Activated CD4-positive, alpha-beta T cell treated with anti-CD3 and anti-CD28 coated beads for 36 hours (primary cell): ENCODE measurements around the gene LYAR. TPM values are rescaled to one million over a fixed set of nuclear protein-coding genes. Genes with fewer than 3 reads are reported as not detected.
"Not testable (repeated sequence)": the region's sequence is repeated elsewhere in the genome, so short reads cannot be mapped to it uniquely, and the experiment has no call there.

Experiments used
- ATAC-seq: fragments of 200-7000 bp; cut with Tn5 transposase; one replicate; pipeline ENCODE4 v1.10.0; 2021; ENCODE audit warnings: mild to moderate bottlenecking, moderate library complexity
- CTCF ChIA-PET: fragments of 350-600 bp; sonication (Branson Sonifier 250); formaldehyde crosslinking; loops from one replicate; lab custom pipeline; 2021; ENCODE audit warnings: antibody characterized with exemption; lab: Charles Lee
- POLR2A ChIA-PET: fragments of 350-600 bp; sonication (Branson Sonifier 250); formaldehyde crosslinking; loops from one replicate; lab custom pipeline; 2021; ENCODE audit warnings: antibody characterized with exemption, inconsistent platforms; lab: Charles Lee
- DNase-seq: peaks from one replicate; pipeline ENCODE4 v3.0.0-alpha.2; 2020
- H3K27ac Mint-ChIP-seq: one replicate; pipeline ENCODE4 v1.8.0; 2021; ENCODE audit warnings: mixed read lengths
- H3K27me3 Mint-ChIP-seq: one replicate; pipeline ENCODE4 v1.8.0; 2021; ENCODE audit warnings: mixed read lengths
- H3K36me3 Mint-ChIP-seq: one replicate; pipeline ENCODE4 v1.8.0; 2021; ENCODE audit warnings: low read depth, mixed read lengths
- H3K4me1 Mint-ChIP-seq: one replicate; pipeline ENCODE4 v1.8.0; 2021; ENCODE audit warnings: mixed read lengths
- H3K4me3 Mint-ChIP-seq: one replicate; pipeline ENCODE4 v1.8.0; 2021; ENCODE audit warnings: mild to moderate bottlenecking, moderate library complexity, mixed read lengths
- H3K9me3 Mint-ChIP-seq: one replicate; pipeline ENCODE4 v1.8.0; 2021; ENCODE audit warnings: low read depth, mixed read lengths
- intact Hi-C, 2 experiments: fragments of 100-400 bp; cut with DNase I in 1 of 2; cut with micrococcal nuclease in 1 of 2; formaldehyde crosslinking; loops; one replicate each; pipeline versions ENCODE4 v1.14.2 to v1.15.1; 2022 to 2024; cut with DNase I, micrococcal nuclease
- total RNA-seq, 2 experiments: library from RNA; stranded (reverse); gene quantifications; one replicate each; pipeline ENCODE4 v1.2.3, GENCODE V29; 2021

The LYAR gene
- total RNA-seq, 2 experiments from 2014 or later: 65.6 to 74.3 TPM

DNA sequence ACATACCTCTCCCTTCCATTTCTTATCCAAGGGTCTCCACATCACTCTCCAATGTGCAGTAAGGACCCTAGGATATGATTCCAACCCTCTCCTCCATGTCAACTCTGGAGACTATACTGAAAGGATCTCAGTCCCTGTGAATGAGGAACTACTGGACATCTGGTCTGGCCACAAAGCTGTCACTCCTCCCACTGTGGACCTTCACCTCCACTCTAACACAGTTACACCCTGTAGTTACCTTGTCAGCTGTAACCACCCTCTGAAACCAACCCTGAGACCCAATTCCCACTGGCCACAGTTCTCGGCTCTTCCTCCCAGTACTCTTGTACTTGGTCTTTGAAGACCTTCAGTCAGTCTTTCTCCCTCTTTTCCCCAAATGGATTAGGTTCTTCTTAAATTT lies 44.8 kb downstream of the LYAR start:
- peaks cover 38% of the 10 kb centered on the region for H3K36me3 Mint-ChIP-seq
- CTCF ChIA-PET: interaction anchor here (1.9 kb wide), 1 partner anchor 15 kb away, joined by 5 read pairs; no protein-coding TSS in a partner anchor
- POLR2A ChIA-PET: no interaction called here

GRCh38 chr4:4239551-4239950 lies 50.4 kb downstream of the LYAR start:
- CTCF ChIA-PET: interaction anchor here (0.9 kb wide), 1 partner anchor 13 kb away, joined by 3 read pairs; no protein-coding TSS in a partner anchor
- DNase-seq, H3K4me1 Mint-ChIP-seq, H3K9me3 Mint-ChIP-seq, ATAC-seq, H3K27ac Mint-ChIP-seq, POLR2A ChIA-PET, intact Hi-C loops, H3K27me3 Mint-ChIP-seq, H3K4me3 Mint-ChIP-seq: not testable (repeated sequence)
- H3K36me3 Mint-ChIP-seq: peaks cover 50% of the 10 kb centered on the region

More for the DNA sequence above, 44.8 kb downstream of the LYAR start:
- H3K4me1 Mint-ChIP-seq: peaks cover 26% of the 10 kb centered on the region
- no peak overlapping the region for H3K4me3 Mint-ChIP-seq
- DNase-seq: no peak
- H3K27me3 Mint-ChIP-seq: no peaks in the 10 kb centered on the region
- intact Hi-C loops: loop anchor here (5.0 kb wide), 3 partner anchors 297 to 1828 kb away; partner anchors contain the start of genes CFAP99 (in 1 of the 2), HTT (in 1 of the 2), HTT-AS (in 1 of the 2) and STX18 (in 1 of the 2)
- H3K9me3 Mint-ChIP-seq: no peaks in the 10 kb centered on the region
- no peak for ATAC-seq
- H3K27ac Mint-ChIP-seq: no peak overlapping the region

- POLR2A ChIA-PET: no interaction called here
- H3K4me3 Mint-ChIP-seq: no peak overlapping the region
- H3K27me3 Mint-ChIP-seq: peaks cover 6% of the 10 kb centered on the region
- no peak for ATAC-seq
- no peak overlapping the region for H3K27ac Mint-ChIP-seq
- CTCF ChIA-PET: no interaction called here
- peaks cover 9% of the 10 kb centered on the region for H3K9me3 Mint-ChIP-seq
- H3K36me3 Mint-ChIP-seq: peaks cover 14% of the 10 kb centered on the region
- intact Hi-C loops: no loop called here
- DNase-seq: no peak
- H3K4me1 Mint-ChIP-seq: no peaks in the 10 kb centered on the region
Observed at GRCh38 chr4:4233610-4234009, 56.3 kb downstream of the LYAR start.

GRCh38 chr4:4228356-4228668 lies 61.6 kb downstream of the LYAR start:
- H3K27ac Mint-ChIP-seq: no peak overlapping the region
- ATAC-seq: no peak
- no peak for DNase-seq
- CTCF ChIA-PET: no interaction called here
- H3K4me3 Mint-ChIP-seq: no peak overlapping the region
- peaks cover 2% of the 10 kb centered on the region for H3K9me3 Mint-ChIP-seq
- intact Hi-C loops: no loop called here
- no peaks in the 10 kb centered on the region for H3K36me3 Mint-ChIP-seq
- peaks cover 43% of the 10 kb centered on the region for H3K27me3 Mint-ChIP-seq
- H3K4me1 Mint-ChIP-seq: peaks cover 10% of the 10 kb centered on the region
- POLR2A ChIA-PET: no interaction called here

- Mint-ChIP-seq H3K36me3 (no peaks in the 10 kb centered on the region), H3K9me3 (no peaks in the 10 kb centered on the region), H3K27me3 (peaks cover 48% of the 10 kb centered on the region), H3K27ac (no peak overlapping the region), H3K4me3 (no peak overlapping the region), H3K4me1 (peaks cover 10% of the 10 kb centered on the region)
- ATAC-seq: no peak
- intact Hi-C loops: no loop called here
- ChIA-PET CTCF (no interaction called here), POLR2A (no interaction called here)
- DNase-seq: no peak
Observed at GRCh38 chr4:4227510-4228355, 62.2 kb downstream of the LYAR start.

DNA sequence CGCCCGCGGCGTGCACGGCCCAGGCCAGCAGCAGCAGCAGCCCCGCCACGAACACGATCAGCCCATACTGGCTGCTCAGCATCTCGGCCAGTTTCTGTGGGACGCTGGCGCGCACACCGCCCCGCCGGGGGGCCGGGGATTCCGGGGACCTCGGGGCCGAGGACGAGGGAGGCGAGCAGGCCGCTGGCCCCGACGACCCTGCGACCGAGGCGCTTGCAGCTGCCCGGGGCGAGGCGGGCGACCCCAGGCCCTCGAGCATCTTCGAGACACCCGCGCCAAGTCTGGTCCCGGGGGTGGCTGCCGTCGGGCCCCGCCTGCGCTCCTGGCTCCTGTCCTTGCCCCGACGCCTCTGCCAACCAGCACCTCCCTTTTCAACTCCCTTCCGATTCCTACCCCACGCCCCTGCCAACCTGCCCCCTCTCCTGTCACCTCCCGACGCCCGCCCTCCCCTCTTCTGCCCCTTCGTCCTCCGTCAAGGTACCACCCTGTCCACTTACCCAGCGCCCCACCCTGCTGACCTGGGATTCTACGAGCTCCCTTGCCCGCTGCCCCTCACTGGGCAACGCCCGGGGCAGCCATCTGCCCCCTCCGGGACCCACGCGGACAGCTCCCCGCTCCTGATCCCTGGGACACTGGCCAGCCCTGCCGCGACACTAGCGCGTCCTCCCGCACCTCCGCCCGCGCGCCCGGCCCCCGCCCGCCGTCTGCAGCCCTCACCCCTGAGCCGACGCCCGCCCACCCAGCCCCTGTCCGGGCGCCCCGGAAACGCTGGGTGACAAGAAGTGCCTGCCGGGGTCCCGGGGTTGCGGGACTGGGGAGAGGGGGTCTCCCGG lies 63.1 kb downstream of the LYAR start, which contains the start of gene OTOP1:
Gene OTOP1, minus strand, starts transcription at position 324 of the 833 bp plus-strand sequence. Its CDS starts 65 bp downstream, at position 259.
- Mint-ChIP-seq H3K27ac (no peak within 1 kb of the TSS), H3K4me3 (no peak within 1 kb of the TSS), H3K4me1 (peaks cover 10% of the 10 kb centered on the region), H3K9me3 (no peaks in the 10 kb centered on the region), H3K36me3 (no peaks in the 10 kb centered on the region), H3K27me3 (peaks cover 54% of the 10 kb centered on the region)
- ChIA-PET POLR2A (no interaction called here), CTCF (no interaction called here)
- intact Hi-C loops: no loop called here
- no peak for DNase-seq
- ATAC-seq: no peak

GRCh38 chr4:4225915-4226605 lies 63.9 kb downstream of the LYAR start:
- intact Hi-C loops: no loop called here

More at GRCh38 chr4:4225915-4226605, 63.9 kb downstream of the LYAR start:
- Mint-ChIP-seq H3K27ac (no peak overlapping the region), H3K4me1 (peaks cover 10% of the 10 kb centered on the region), H3K4me3 (no peak overlapping the region), H3K36me3 (no peaks in the 10 kb centered on the region), H3K9me3 (no peaks in the 10 kb centered on the region), H3K27me3 (peaks cover 57% of the 10 kb centered on the region)
- DNase-seq (no peak), ATAC-seq (no peak)
- CTCF ChIA-PET: no interaction called here
- POLR2A ChIA-PET: no interaction called here

Other genes with a start within 250 kb of the LYAR start
- not detected for gene OTOP1, start 63.2 kb downstream of the LYAR start, total RNA-seq
- 10 to 100 TPM; 14.6 to 25.3 TPM for gene TMEM128, start 41.9 kb downstream of the LYAR start, total RNA-seq
- gene ZBTB49, start 97 bp upstream of the LYAR start, total RNA-seq: 1 to 10 TPM; 3.3 to 3.8 TPM
- gene NSG1, start 96.9 kb upstream of the LYAR start, total RNA-seq: 1 to 10 TPM; 4.1 to 5.3 TPM